Stimulated activated CD8-positive, alpha-beta memory T cell treated with anti-CD3 and anti-CD28 coated beads, Interleukin-4, amount 100 ng/mL, for 4 hours (primary cell): Measurements from ENCODE around the gene SQSTM1.

ENCODE experiments used
- DNase-seq, 2 donors: peaks; one replicate each; pipeline ENCODE4 v3.0.0-alpha.2; 2020; ENCODE audit warnings: low read depth in 2 of 2, low spot score in 1 of 2

SQSTM1 gene

DNA sequence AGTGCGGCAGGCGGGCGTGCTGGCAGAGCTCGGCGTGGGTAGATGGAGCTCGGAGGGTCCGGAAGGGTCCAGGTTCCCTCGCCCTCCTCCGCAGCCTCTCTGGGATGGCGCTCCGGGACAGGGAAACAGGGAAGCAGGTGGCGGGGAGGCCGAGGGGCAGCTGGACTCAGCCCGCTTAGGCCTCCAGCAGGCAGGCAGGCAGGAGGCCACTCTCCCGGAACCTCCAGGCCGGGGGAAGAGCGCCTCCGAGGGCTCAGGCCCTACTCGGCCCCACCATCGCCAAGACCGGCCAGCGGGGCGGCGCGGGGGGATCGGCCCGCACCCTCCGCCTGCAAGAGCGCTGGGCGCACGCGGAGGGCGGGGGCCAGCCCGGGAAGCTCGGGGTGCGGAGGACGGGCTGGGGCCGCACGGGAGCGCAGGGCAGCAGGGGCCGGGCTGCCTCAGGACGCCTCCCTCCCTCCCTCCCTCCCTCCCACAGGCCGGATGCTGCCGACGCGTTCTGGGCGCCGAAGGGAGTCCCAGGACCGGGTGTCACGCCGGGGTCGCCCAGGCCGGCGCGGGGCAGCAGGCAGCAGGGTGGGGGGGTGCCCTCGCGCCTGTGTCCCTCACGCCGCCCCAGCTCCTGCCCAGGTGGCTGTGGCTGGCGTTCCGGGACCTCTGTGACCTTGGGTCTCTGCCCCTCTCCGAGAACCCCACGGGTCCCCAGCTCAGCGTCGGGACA is 15.0 kb upstream of the SQSTM1 start:
- no peak for DNase-seq

DNA sequence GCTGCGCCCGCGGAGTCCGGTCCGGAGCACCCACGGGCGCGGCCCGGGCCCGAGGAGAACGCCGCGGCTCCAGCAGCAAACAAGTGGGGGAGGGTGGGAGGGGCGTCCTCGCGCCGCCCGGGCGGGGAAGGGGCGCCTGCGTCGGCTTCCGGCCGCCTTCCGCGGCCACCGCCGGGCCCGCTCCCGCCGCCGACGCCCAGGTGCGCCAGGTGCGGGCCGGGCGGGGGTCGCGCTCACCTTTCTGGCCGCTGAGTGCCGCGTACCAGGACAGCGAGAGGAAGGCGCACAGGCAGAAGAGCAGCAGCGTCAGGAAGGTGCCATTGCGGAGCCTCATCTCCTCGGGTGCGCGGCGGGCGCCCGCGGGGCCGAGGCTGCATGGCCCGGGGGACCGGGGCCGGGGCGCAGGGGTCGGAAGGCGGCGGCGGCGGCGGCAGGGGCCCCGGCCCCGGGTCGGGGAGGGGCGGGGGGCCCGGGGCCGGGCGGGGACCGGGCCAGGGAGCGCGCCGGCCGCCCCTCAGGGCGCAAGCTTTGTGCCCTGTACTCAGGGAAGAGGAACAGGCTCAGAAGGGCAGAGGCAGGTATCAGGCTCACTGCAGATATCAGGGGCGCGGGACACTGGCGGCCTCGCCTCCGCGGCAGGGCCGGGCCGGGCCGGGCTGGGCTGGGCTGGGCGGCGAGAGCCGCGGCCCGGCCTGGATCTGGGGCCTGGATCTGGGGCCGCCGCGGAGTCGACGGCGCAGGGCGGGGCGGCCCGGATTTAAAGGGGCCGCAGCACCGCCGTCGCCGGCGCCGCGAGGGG is 14.3 kb upstream of the SQSTM1 start, which contains the start of gene MGAT4B:
Gene MGAT4B (minus strand): TSS at position 617 of the 799 bp plus-strand sequence. CDS start 283 bp downstream, at position 334.
- DNase-seq: no peak

DNA sequence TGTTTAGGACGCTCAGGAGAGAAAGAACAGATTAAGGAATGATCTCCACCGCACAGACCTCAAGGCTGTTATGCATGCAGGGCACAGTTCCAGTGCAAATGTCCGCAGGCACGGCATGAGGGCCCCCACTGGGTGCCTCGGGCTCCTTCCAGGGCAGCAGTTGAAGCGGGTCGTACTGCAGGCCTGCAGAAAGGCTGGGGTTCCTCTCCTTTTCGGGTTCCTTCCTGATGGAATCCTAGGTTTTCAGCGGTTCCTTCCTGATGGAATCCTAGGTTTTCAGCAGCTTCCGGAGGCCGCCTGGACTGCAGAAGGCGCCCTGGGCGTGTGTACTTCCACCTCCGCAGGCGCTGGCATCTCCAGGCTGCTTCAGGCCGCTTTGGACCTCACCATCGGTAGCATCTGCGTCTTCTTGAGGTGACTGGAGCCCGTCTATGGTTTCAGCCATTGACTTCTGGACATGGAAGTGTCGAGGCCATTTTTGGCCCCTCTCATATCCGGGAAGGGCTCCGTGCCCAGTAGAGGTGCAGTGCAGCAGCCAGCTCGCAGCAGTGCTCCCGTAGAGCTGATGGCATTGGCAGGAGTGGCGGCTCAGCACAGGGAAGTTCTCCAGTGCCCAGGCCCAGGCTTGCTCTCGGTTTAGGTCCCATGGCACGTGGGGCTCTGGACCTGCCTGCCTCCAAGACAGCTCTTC is 8.4 kb upstream of the SQSTM1 start:
- DNase-seq: no peak

DNA sequence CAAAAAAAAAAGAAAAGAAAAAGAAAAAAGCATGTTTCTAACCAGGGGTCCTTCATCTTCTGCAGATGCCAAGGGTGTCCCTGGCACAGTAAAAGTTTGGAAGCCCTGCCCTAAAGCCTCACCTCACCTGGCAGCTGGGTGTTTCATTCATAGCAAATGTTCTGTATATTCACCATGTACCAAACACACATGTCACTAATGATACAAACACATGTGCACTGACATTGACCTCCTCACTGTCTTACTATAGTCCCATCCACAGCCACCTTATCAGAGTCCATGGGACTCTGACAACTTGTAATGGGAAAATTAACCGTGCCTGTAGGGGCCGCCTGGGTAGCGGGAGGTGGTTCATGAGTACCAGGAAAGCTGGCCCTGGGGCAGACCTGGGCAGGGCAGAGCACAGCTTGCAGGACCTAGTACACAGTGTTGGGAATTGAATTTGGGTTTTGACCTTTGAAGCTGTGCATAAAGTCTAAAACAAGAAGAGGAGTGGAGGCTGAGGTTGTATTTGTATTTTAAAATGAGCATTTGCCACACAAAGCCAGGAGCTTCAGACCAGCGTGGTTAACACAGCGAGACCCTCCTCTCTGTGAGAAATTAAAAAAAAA is 7.6 kb upstream of the SQSTM1 start:
- no peak for DNase-seq

DNA sequence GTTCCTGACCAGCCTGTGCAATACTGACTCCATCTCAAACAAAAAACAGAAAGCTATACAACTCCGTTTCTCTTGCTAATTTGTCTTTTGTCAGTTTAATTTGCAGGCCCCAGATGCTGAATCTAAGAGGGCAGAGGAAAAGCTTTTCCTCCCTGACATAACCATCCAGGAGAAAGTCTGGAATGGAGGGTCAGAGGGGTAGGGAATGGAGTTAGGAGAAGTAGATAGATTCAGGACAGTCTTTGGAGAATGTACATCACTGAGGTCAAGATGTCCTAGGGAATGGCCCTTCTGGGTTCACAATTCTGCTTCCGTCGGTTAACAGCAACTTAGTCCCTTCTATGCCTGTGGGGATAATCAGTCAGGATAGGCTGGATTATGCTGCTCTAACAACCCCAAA is 6.6 kb upstream of the SQSTM1 start:
- DNase-seq: no peak

DNA sequence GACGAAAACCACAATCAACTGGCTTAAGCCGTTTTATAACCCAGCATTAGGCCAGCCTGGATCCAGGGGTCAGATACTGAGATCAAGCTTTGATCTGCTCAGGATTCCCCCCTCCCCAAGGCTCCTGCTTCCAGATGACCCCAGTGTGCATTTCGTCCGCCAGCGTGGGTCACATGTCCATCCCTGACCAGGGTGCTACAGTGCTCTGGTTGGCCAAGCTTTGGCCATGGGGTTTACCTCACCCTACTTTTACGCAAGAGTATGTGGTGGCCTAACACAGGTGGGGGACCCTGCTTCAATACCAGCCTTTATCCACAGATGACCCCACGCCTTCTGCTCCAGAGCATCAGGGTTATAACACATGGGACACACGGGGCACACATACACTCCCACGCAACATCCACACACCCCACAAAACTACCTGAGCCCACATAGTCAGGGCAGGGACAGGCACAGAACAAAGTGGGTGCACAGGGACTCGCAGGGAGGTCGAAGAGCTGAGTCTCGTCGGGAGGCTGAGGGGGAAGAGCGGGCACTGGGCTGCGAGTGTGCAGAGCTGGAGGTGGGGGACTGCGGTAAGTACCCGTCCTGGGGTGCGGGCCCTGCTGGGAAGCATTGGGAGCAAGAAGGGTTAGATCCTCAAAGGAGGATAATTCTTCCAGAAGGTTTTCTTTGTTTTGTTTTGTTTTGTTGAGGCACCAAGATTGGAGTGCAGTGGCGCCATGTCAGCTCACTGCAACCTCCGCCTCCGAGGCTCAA is 5.0 kb upstream of the SQSTM1 start:
- no peak for DNase-seq

DNA sequence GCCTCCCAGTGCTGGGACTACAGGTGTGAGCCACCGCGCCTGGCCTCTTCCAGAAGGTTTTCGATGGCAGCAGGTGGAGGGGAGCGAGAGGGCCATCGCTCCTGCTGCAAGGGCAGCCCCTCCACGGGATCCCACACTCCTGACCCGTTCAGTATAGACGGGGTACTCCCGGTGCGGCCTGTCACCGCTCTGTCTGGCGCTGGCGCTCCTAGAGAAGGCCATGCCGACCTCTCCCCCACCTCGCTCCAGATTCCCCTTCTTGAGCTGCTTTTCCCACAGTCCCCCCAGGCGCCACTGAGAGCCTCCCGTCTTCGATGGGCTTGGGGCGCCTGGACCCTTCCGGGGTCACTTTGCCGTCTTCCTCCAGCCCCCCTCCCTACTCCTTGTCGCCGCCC is 4.3 kb upstream of the SQSTM1 start:
- DNase-seq: no peak

DNA sequence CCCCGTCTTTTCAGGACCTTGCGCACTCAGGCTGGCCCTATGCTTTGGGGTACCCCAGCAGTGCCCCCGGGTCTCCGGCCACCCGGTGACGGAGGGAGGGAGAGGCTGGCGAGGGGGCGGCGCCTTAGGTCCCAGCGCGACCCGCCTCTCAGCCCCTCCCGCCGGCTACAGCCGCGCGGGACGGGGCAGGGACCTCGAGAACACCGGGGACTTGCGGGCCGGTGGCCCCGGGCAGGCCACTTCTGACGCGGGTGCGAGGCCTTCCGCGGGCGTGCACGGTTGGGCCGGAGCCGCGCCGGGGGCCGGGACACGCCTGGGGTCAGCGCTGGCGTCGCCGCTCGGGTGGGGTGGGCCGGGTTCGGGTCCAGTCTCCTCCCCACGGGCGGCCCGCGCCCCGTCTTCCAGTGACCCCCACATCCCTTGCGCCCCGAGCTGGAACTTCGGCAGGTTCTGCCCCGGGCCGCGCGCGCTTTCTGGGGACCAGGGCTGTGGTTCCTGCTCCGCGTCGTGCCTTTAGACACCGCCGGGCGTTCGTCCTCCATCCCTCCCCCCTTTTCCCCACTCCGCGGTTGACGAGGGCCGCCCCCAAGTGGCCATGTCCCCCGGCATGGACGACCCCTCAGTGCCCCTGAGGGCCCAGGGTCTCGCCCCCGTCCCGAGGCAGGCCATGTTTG is 3.8 kb upstream of the SQSTM1 start:
- DNase-seq: no peak

DNA sequence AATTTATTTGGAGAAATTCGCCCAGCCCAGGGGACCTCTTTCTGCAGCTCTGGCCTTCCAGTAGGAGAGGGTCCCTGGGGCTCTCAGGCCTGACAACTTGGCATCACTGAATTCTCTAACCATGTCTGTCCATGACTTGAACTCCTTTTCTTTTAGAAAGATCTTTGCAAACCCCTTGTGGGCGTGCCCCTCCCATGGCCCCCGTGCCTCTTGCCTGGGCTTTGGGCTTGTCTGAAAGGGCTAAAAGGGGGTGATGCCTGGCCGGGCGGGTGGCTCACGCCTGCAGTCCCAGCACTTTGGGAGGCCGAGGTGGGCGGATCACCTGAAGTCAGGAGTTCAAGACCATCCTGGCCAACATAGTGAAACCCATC is 3.2 kb upstream of the SQSTM1 start:
- DNase-seq: no peak

DNA sequence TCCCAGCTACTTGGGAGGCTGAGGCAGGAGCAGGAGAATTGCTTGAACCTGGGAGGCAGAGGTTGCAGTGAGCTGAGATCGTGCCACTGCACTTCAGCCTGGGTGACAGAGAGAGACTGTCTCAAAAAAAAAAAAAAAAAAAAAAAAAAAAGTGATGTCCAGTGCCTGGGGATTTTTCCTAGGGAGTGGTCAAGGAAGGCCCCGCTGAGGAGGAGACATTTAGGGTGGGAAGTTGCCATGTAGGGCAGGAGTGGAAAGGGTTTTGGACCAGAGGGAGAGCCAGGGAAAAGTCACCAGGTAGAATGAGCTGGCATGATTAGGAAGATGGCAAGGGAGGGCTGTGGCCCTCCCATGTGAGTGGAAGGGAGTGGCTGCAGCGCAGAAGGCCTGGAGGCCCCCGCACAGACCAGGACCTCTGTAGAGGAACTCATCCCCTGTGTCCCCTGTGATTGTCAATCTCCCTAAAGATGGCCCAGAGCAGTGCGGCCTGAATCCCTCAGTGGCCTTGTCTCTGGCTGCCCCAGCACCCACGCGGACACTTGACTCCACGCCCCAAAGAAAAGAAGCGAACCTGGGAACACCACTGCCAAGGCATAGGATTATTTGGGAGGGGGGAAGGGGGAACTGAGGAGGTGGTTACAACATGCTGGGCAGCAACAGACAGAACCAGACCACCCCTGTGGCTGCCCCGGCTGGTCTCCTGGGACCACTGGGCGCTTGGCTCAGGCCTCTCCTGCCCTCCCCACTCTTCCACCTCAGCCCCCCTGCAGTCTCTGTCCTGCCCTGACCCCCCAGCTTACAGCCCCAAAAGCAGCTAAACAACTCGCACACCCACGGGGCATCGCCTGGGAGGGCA is 2.6 kb upstream of the SQSTM1 start:
- no peak for DNase-seq

DNA sequence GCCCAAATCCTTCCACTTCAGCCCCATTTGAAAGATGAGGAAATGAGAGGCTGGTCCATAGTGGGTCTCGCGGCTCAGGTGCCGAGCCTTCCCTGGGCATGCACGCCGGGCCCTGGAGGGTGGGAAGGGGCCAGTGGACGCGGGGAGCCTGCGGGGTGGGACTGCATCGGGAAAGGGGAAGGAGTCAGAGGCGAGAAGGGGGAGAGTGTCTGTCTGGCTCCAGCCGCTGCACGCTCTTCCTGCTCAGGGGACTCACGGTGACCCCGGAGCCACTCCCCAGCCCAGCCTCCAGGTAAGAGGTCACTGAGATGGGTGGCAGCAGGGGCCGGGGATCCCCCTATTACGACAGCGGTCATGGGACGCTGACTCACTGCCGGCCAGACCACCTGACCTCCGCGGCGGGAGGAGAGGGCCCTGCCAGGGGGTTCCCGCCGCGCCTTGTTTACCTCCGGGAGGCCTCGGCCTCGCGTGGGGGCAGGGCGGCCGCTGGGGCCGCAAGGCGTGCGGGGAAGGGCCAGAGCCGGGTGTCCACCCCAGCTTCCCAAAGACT is 1.9 kb upstream of the SQSTM1 start:
- peak; percentile 44 to 77 for DNase-seq

DNA sequence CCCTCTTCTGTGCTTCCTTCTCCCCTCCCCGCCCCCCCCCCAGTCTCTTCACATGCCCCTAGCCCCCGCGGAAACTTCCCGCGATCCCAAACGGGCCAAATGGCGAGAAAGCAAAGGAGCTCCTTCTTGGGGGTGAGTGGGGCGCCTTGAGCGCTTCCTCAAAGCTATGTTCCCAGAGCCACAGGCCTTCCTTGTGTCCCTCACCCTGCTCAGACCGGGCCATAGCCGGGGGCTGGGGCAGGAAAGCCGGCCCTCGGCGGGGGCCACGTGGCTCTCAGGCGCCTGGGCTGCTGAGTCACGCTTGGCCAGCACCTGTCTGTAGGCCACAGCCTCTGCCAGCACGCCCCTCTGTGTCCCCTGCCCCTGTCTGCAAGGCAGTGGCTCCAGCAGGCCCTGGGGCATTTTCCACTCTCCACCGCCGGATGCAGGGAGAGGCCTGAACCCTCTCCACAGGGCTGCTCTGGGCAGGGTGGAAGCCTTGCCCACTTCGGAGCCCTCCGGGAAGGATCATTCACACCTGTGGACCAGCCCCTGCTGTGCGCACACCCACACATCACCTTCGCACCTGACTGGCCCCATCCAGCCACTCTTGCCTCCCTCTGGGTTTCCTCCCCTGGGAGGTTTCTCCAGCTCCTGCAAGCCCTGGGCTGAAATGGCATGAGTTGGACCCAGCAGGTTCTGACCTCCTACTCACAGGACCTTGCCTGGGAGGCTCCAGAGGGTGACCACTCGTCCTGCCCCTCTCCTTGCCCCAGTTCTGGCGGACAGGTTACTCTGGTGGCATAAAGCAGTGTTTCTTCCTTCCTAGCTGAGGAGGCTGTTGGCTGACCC is 1.2 kb upstream of the SQSTM1 start:
- DNase-seq: no peak

DNA sequence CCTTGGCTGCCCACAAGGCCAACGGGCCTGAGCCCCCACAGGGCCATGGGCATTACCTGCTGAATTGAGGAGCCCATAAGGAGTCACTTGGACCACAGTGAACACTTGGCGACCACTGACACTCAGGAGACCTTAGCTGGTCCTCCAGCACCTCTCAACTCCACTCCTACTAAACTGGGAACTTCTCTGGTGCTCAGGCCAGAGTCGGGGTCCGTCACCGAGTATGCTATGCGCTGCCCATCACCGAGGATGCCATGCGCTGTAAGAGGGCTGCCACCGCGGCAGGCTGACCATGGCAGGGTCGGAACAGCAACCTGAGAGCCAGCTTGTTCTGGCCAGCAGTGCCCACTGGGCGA is 600 bp upstream of the SQSTM1 start:
- DNase-seq: no peak

DNA sequence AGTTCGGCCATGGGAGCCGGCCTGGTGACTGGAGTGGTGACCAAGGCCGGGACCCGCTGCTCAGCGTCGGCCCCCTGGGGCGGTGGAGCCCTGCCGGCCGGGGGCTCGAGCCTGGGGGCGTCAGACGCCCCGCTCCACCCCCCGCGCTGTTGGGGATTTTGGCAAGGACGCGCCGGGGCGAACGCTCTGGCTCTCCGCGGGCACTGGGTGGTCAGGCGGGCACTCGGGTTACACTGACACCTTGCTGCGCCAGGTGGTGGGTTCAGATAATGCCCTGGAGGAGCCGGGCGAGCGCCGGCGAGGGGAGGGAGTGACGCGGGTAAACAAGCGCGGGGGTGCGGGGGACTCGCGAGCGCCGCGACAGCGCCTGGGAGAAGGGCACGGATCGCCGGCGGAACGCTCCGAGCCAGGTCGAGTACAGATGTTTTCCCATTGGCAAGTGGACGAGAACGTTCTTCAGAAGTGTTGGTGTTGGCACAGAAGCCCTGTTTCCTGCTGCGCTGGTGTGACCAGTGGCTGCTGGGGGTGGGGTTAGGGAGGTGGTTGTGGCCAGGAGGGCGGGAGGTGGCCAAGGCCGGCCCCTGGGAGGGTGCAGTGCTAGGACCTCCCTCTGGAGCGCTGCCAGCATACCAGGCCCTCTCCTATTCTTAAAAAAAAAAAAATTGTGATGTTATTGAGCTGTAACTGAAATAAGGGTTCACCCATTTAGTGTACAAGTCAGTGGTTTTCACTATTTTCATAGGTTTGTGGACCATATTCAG is 773 bp downstream of the SQSTM1 start:
- DNase-seq: peak in 1 of 2 donors; percentile 63

DNA sequence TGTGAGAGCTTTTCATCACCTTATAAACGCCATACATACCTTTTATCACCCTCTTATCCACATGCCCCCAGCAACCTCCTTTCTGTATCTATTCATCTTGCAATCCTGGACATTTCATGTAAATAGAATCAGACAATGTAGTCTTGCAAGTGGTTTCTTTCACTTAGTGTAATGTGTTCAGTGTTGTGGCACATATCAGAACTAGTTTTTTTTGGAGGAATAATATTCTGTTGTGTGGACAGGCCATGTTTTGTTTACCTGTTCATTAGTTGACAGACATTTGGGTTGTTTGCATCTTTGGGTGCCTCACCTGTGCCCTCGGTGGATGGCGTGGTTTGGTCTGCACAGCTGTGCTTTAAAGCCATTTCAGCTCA is 1.3 kb downstream of the SQSTM1 start:
- no peak for DNase-seq

DNA sequence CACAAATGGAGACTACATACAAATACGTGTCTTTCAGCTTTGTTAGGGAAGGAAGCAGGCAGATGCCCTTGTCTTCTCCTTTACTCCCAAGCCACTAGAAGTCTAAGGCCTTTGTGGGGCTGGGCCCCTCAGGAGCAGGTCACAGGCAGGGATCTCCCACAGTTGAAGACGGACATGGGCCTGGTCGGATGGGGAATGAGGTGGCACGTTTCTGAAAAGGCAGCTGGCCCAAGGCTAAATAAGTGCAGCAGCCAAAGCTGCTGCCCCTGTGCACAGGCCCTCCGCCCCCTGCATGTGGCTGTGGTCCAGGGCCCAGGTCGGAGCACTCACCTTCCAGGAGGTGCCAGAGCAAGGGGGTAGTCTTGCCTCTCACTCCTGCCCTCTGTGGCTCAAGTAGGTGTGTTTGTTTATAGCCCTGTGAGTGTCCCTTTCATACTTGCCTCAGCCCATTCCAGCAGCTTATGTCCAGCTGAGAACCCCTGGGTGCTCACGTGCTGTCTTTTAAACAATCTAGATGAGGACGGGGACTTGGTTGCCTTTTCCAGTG is 1.8 kb downstream of the SQSTM1 start:
- DNase-seq: no peak
